Rectal smooth muscle tissue (tissue), 1 donor: ENCODE measurements around the gene CPB1.

Experiments
- H3K27ac ChIP-seq: one replicate; pipeline ENCODE4 v1.7.0; 2013; ENCODE audit warnings: low read depth, low read length, inconsistent platforms
- H3K27me3 ChIP-seq: one replicate; pipeline ENCODE4 v1.7.0; 2013; ENCODE audit warnings: low read length; ENCODE audit not compliant: control insufficient read depth, insufficient read depth
- H3K36me3 ChIP-seq: one replicate; pipeline ENCODE4 v1.7.0; 2013; ENCODE audit warnings: low read length; ENCODE audit not compliant: control insufficient read depth, insufficient read depth
- H3K4me1 ChIP-seq: one replicate; pipeline ENCODE4 v1.7.0; 2013; ENCODE audit warnings: low read length; ENCODE audit not compliant: control insufficient read depth, insufficient read depth
- H3K4me3 ChIP-seq: one replicate; pipeline ENCODE4 v1.7.0; 2013; ENCODE audit warnings: low read length
- H3K9ac ChIP-seq: one replicate; pipeline ENCODE4 v1.7.0; 2013; ENCODE audit warnings: low read length

CPB1 gene

DNA sequence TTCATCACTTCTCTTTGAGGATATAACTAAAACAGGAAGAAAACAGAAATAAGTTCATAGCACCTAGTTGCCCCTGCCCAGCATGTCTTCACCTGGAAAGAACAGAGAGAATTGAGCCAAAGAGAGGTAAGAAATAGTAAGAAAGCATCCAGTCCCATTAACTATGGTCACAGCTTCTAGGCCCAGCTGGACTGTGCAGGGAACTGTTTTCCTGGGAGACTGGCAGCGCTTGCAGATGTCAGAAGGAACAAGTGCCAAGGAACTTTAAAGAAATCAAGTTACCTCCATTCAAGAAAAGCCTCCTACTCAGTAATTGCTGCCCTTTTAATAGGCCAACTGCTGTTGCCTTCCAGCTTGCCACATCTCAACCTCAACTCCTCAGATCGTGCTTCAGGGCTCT, 17.8 kb upstream of the CPB1 start:
- H3K4me1 ChIP-seq, result no peaks in the 10 kb centered on the region
- H3K27ac ChIP-seq, result no peak overlapping the region
- H3K4me3 ChIP-seq, result no peak overlapping the region
- no peak overlapping the region for H3K9ac ChIP-seq
- no peaks in the 10 kb centered on the region for H3K27me3 ChIP-seq
- no peaks in the 10 kb centered on the region for H3K36me3 ChIP-seq

GRCh38 chr3:148815316-148816110, 12.1 kb upstream of the CPB1 start:
- H3K4me3 ChIP-seq, result no peak overlapping the region
- H3K9ac ChIP-seq, result no peak overlapping the region
- H3K27ac ChIP-seq, result no peak overlapping the region
- H3K4me1 ChIP-seq, result no peaks in the 10 kb centered on the region
- H3K36me3 ChIP-seq, result no peaks in the 10 kb centered on the region
- no peaks in the 10 kb centered on the region for H3K27me3 ChIP-seq

DNA sequence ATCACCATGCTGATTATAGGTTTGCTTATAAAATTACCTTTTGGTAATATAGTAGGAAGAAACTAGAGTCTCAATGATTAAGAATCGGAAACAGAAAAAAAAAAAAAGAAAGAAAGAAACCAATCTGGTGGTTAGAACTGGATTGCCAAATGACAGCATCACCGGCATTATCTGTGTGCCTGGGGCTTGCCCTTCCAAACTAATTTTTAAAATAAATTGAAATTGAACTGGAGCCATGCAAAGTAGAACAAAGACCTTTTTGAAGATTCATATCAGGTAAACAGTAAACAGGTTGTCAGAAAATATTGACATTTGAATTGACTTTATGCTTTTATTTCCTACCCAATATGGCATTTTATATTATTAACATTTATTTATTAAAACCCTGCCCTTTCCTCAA, 11.2 kb upstream of the CPB1 start:
- no peaks in the 10 kb centered on the region for H3K27me3 ChIP-seq
- H3K4me1 ChIP-seq, result no peaks in the 10 kb centered on the region
- H3K36me3 ChIP-seq, result no peaks in the 10 kb centered on the region
- H3K4me3 ChIP-seq, result no peak overlapping the region
- H3K9ac ChIP-seq, result no peak overlapping the region
- no peak overlapping the region for H3K27ac ChIP-seq

DNA sequence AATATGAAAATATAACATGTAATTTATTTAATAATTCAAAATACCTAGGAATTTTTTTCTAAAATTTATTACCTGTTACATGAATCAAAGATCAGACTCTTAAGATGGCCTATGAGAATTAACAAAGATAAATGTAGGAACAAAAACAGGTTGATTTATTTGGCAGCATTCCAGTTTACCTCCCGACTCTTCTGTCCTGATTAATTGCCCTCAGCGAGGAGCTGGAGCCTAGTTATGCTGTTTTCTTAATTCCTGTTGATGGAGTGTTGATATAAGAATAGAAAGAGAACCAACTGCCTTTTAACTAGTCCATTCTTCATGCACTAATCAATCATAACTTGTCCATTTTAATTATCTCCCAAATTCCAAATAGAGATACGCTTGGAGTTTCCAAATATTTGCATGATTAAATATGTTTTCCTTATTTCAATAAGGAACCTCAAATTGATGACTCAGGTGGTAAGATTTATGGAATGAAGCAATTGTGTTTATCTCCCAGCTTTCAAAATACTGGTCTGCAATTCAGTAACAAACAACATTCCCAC, 10.6 kb upstream of the CPB1 start:
- Histone ChIP-seq H3K27me3 (no peaks in the 10 kb centered on the region), H3K36me3 (no peaks in the 10 kb centered on the region), H3K4me3 (no peak overlapping the region), H3K4me1 (no peaks in the 10 kb centered on the region), H3K27ac (no peak overlapping the region), H3K9ac (no peak overlapping the region)

DNA sequence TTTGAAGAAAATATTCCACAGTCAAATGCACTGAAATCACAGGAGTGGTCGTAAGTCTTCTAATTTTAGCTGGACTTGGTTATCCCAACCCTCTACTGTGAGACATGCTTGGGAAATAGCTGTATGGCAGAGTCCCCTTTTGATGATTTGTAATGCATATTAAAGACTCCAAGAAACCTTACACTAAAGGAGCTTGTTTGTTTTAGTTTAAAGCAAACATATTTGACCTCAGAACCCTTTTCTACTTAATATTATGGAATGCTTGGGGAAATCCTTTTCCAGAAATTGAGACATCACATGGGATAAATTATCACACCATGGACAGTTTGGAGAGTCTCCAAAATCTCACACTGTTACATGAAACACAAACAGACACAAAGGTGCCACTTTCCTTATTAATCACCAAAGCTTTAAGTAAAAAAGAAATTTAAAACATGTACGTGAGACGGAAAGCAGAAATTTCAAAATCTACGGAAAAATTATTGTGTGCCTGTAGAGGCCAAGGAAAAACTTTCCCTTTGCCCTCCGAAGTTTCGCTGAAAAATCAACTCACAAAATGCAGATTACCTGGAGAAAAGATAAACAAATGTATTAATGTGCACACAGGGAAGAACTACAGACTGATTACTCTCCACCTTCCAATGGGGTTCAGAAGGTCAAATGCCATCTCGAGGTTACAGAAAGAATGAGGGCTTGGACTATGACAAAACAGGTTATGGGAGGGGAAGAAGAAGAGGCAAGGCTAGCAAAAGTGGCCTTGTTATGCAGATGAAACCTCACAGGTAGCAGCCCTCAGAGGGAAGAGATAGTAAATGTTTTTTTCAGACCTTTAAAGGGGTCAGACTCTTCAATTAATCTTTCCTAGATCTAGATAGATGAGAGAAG, 7.0 kb upstream of the CPB1 start:
- no peaks in the 10 kb centered on the region for H3K4me1 ChIP-seq
- H3K27me3 ChIP-seq, result no peaks in the 10 kb centered on the region
- H3K9ac ChIP-seq, result no peak overlapping the region
- no peak overlapping the region for H3K27ac ChIP-seq
- no peak overlapping the region for H3K4me3 ChIP-seq
- no peaks in the 10 kb centered on the region for H3K36me3 ChIP-seq

- Histone ChIP-seq H3K4me3 (no peak overlapping the region), H3K4me1 (no peaks in the 10 kb centered on the region), H3K27me3 (no peaks in the 10 kb centered on the region), H3K36me3 (no peaks in the 10 kb centered on the region), H3K9ac (no peak overlapping the region), H3K27ac (no peak overlapping the region)
These were observed 4.6 kb upstream of the CPB1 start for GRCh38 chr3:148823026-148823425.

GRCh38 chr3:148825476-148825875, 2.1 kb upstream of the CPB1 start:
- Histone ChIP-seq H3K27ac (no peak overlapping the region), H3K36me3 (no peaks in the 10 kb centered on the region), H3K4me1 (no peaks in the 10 kb centered on the region), H3K4me3 (no peak overlapping the region), H3K9ac (no peak overlapping the region), H3K27me3 (no peaks in the 10 kb centered on the region)

DNA sequence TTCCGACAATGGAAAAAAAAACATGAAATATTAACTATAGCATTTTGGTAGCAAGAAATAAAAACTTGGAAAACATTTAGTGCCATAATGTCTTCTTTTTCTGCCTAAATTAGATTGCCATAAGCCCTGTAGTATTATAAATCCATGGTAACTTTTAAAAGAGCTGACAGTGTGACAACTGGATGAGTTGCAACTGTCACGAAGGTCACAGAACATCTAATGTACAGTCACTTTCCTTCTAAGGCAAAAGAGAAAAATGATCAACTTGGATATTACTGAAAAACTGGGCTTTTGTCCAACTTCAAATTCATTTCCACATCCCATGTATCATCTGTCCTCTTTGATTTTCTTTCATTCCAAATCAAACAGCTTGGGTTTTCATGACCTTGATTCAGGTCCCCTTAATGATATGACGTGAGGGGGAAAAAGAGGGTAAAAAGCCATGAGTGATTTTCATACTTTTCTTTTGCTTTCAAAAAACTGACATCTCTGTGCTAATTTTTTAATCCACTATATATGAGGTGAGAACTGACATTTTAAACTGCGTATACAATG, 602 bp downstream of the CPB1 start:
- no peak overlapping the region for H3K4me3 ChIP-seq
- no peak overlapping the region for H3K27ac ChIP-seq
- no peaks in the 10 kb centered on the region for H3K4me1 ChIP-seq
- no peaks in the 10 kb centered on the region for H3K36me3 ChIP-seq
- no peaks in the 10 kb centered on the region for H3K27me3 ChIP-seq
- H3K9ac ChIP-seq, result no peak overlapping the region

DNA sequence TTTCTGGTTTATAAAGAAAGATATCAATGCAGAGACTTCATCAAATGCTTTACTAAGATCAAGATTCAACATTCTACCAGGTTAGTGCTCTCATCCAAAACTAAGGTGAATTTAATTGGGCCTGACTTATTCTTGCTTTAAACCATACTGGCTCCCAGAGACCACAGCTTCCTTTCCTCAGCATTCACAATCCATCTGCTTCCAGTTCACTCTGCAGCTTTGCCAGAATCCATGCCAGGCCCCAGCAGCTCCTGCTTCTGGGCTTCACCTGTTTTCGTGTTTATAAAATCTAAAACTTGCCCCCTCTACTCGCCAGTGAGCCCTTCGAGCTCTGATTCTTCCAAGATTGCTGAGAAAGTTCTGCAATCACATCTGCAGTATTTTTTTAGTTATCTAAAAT, 2.3 kb downstream of the CPB1 start:
- Histone ChIP-seq H3K27ac (no peak overlapping the region), H3K4me3 (no peak overlapping the region), H3K27me3 (no peaks in the 10 kb centered on the region)

GRCh38 chr3:148833223-148833622, 5.6 kb downstream of the CPB1 start:
- Histone ChIP-seq H3K27ac (no peak overlapping the region), H3K27me3 (no peaks in the 10 kb centered on the region), H3K9ac (no peak overlapping the region), H3K36me3 (no peaks in the 10 kb centered on the region), H3K4me1 (no peaks in the 10 kb centered on the region), H3K4me3 (no peak overlapping the region)

More for the DNA sequence above, 2.3 kb downstream of the CPB1 start:
- Histone ChIP-seq H3K9ac (no peak overlapping the region), H3K4me1 (no peaks in the 10 kb centered on the region), H3K36me3 (no peaks in the 10 kb centered on the region)

DNA sequence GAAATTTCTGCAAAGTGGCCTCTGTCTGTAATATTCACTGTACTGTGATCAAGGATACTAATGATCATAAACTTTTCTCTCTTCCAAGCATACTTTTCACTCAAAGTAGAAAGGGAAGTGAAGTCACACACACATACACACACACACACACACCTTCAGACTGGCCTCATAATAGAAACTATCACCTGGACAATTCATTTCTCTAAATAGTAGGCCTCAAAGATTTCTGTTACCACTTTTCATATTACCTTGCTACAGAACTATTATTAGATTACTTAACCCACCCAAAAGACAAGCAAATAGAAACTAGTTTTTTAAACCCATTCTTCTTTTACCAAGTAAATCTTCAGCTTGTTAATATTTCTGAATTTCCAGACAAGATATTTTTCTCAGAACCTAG, 12.2 kb downstream of the CPB1 start:
- H3K27ac ChIP-seq, result no peak overlapping the region
- H3K4me3 ChIP-seq, result no peak overlapping the region
- no peak overlapping the region for H3K9ac ChIP-seq
- no peaks in the 10 kb centered on the region for H3K27me3 ChIP-seq
- H3K4me1 ChIP-seq, result no peaks in the 10 kb centered on the region
- H3K36me3 ChIP-seq, result no peaks in the 10 kb centered on the region

GRCh38 chr3:148840451-148840850, 12.8 kb downstream of the CPB1 start:
- Histone ChIP-seq H3K4me3 (no peak overlapping the region), H3K9ac (no peak overlapping the region), H3K36me3 (no peaks in the 10 kb centered on the region), H3K4me1 (no peaks in the 10 kb centered on the region), H3K27me3 (no peaks in the 10 kb centered on the region), H3K27ac (no peak overlapping the region)
